ENCODE measurements around the gene ZNF76. TPM values are rescaled to one million over a fixed set of nuclear protein-coding genes. Genes with fewer than 3 reads are reported as not detected.

The ZNF76 gene
- total and polyA plus RNA-seq, 2 donors (not counting 1 experiment from before 2014, with no cell fraction given) = 96.9 to 145 TPM

DNA sequence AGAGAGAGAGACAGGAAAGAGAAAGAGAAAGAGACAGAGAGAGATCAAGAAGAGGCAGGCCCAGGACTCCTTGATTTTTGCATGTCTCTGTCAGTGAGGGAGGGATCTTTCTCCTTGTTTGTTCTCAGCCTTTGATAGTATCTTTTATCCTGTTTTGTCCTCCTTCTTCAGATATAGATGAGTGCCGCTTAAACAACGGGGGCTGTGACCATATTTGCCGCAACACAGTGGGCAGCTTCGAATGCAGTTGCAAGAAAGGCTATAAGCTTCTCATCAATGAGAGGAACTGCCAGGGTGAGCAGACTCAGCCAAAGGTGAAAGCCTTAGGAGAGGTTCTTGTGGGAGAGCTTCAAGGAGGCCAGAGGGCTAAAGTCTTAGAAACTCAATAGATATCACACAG, 20.0 kb upstream of the ZNF76 start:
- 100% methylated on average over 3 of the region's 4 CpGs for WGBS (ENCODE audit: insufficient coverage)
- H3K27me3 Mint-ChIP-seq = no peaks in the 10 kb centered on the region
- intact Hi-C loops (cut with micrococcal nuclease) = no loop called here
- Histone ChIP-seq H3K36me3 (replicated peaks in 1 of 2; ENCODE audit: control extremely low read depth in 1 of 2, control insufficient read depth in 1 of 2, extremely low read depth in 1 of 2, insufficient read depth in 2 of 2, low read length in 1 of 2) (peaks cover 0 to 6% of the 10 kb centered on the region in 2 experiments), H3K4me2 (replicated peaks; ENCODE audit: low read depth, low read length, poor library complexity, severe bottlenecking) (no peak overlapping the region), H3K4me1 (ENCODE audit: control insufficient read depth in 2 of 2, insufficient read depth in 2 of 2, low read length in 2 of 2) (no peaks in the 10 kb centered on the region), H3K27ac (ENCODE audit: low read length in 2 of 2) (no peak overlapping the region), H2AFZ (ENCODE audit: insufficient read depth, low read depth, low read length, poor library complexity, severe bottlenecking) (no peak overlapping the region), H3K9ac (ENCODE audit: low read length) (no peak overlapping the region), H3K79me2 (ENCODE audit: control insufficient read depth, insufficient read depth, low read length) (peaks cover 8% of the 10 kb centered on the region), H4K20me1 (ENCODE audit: control insufficient read depth, insufficient read depth, low read length, poor library complexity, severe bottlenecking) (no peaks in the 10 kb centered on the region), H3K27me3 (replicated peaks in 1 of 4; ENCODE audit: control extremely low read depth in 1 of 4, control insufficient read depth in 3 of 4, insufficient read depth in 4 of 4, low read length in 3 of 4) (no peaks in the 10 kb centered on the region), H3K9me3 (ENCODE audit: control extremely low read depth in 1 of 3, control insufficient read depth in 2 of 3, insufficient read depth in 1 of 3, low read length in 2 of 3) (peaks cover 0 to 7% (median 0%) of the 10 kb centered on the region in 3 donors), H3K4me3 (ENCODE audit: control extremely low read depth in 1 of 5, extremely low read depth in 1 of 5, insufficient read depth in 1 of 5, low read depth in 2 of 5, low read length in 4 of 5) (no peak overlapping the region)
- no peak for DNase-seq
- ChIA-PET POLR2A (interaction anchor here (0.7 kb wide), 1 partner anchor 190 kb away, joined by 5 read pairs; no protein-coding TSS in a partner anchor), CTCF (interaction anchor here (1.2 to 3.7 kb wide), 5 partner anchors 9 to 33 kb away, joined by 4 to 30 read pairs (median 15); partner anchors contain the start of gene ZNF76)
- peaks cover 4% of the 10 kb centered on the region for H3K9me3 Mint-ChIP-seq (ENCODE audit: insufficient read depth)
- no peak overlapping the region for H3K27ac Mint-ChIP-seq
- no peaks in the 10 kb centered on the region for H3K4me1 Mint-ChIP-seq
- H3K4me3 Mint-ChIP-seq = no peak overlapping the region
- no peak for TF ChIP-seq EZH2 (IDR thresholded peaks at IDR 0.05; ENCODE audit: borderline replicate concordance, insufficient read depth, low read depth, low read length, poor library complexity, severe bottlenecking)
- TF ChIP-seq, protein P1, sequence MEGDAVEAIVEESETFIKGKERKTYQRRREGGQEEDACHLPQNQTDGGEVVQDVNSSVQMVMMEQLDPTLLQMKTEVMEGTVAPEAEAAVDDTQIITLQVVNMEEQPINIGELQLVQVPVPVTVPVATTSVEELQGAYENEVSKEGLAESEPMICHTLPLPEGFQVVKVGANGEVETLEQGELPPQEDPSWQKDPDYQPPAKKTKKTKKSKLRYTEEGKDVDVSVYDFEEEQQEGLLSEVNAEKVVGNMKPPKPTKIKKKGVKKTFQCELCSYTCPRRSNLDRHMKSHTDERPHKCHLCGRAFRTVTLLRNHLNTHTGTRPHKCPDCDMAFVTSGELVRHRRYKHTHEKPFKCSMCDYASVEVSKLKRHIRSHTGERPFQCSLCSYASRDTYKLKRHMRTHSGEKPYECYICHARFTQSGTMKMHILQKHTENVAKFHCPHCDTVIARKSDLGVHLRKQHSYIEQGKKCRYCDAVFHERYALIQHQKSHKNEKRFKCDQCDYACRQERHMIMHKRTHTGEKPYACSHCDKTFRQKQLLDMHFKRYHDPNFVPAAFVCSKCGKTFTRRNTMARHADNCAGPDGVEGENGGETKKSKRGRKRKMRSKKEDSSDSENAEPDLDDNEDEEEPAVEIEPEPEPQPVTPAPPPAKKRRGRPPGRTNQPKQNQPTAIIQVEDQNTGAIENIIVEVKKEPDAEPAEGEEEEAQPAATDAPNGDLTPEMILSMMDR (IDR thresholded peaks at IDR 0.05) = no peak
- no peak for ATAC-seq (ENCODE audit: low read depth)

Measured in B cell (primary cell).